Activated gamma-delta T cell treated with Interleukin-2 at 50 U/mL for 16 hours (primary cell): ENCODE data around the gene RAB37.

Source experiments
- DNase-seq: peaks from one replicate; pipeline ENCODE4 v3.0.0-alpha.2; 2020

RAB37 gene

DNA sequence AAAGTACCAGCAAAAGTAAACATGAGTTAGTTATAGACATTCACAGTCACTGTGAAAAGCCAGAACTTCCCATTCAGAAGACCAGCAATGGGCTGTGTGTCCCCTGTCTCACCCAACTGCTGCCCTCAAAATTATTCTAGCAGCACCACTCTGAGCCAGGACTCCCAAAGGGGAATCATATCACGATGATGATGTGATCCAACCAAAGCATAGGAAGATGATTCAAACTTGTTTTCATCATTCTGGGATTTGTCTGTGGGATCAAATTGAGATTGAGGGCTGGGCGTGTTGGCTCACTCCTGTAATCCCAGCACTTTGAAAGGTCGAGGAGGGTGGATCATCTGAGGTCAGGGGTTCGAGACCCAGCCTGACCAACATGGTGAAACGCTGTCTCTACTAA, 45.5 kb downstream of the RAB37 start:
- no peak for DNase-seq

GRCh38 chr17:74784125-74784810, 47.2 kb downstream of the RAB37 start:
- no peak for DNase-seq

DNA sequence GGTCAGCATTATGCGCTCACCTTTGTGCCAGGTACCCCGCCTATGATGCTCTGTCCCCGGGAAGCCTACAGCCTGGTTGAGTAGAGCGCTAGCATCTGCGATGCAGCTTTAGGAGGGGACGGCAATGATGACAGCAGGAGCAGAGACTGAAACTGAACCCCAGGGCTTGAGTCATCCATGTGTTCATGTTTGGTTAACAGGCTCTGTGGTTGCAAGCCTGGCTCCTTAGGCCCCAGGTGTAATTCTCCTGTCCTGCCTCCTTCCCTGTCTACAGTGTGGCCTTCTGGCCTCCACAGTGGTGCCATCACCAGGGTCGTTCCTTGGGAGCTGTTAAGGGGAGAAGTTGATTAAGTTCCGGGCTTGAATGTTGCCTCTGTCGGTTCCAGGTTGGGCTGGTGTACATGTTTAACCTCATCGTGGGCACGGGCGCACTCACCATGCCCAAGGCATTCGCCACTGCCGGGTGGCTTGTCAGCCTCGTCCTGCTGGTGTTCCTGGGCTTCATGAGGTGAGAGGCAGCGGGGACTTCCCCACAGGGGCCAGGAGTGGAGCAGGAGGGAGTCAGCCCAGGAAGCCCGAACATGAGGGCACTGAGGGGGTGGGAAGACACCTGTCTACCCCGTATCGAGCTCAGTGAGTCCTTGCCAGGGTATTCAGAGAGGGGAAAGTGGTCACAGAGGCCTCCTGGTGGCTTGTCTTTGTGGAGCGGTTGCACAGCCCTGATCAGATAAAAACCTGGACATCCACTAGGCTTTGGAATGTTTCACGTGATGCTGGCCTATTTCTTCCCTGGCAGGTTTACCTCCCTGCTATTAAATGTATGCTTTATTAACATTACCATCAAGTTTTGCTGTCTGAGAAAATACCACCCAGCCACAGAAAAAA, 48.3 kb downstream of the RAB37 start:
- DNase-seq = no peak

DNA sequence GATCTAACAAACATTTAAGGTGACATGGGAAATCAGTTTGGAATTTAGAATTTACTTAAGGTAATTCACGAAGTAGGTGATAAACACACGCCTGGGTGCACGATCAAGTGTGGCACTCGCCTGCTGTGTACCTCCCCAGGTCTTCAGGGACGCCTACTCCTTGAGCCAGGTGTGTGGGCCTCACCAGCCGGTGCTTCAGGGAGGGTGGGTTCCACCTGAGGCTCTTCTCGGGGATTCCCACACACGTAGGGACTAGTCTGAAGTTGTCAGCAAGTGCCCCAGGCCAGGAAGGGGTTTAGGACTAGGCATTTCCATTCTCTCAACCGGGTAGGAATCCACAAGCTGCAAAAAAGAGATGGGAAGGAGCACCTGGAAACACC, 48.9 kb downstream of the RAB37 start:
- DNase-seq = no peak

- DNase-seq = no peak
Measured at GRCh38 chr17:74786431-74787055, 49.5 kb downstream of the RAB37 start.

DNA sequence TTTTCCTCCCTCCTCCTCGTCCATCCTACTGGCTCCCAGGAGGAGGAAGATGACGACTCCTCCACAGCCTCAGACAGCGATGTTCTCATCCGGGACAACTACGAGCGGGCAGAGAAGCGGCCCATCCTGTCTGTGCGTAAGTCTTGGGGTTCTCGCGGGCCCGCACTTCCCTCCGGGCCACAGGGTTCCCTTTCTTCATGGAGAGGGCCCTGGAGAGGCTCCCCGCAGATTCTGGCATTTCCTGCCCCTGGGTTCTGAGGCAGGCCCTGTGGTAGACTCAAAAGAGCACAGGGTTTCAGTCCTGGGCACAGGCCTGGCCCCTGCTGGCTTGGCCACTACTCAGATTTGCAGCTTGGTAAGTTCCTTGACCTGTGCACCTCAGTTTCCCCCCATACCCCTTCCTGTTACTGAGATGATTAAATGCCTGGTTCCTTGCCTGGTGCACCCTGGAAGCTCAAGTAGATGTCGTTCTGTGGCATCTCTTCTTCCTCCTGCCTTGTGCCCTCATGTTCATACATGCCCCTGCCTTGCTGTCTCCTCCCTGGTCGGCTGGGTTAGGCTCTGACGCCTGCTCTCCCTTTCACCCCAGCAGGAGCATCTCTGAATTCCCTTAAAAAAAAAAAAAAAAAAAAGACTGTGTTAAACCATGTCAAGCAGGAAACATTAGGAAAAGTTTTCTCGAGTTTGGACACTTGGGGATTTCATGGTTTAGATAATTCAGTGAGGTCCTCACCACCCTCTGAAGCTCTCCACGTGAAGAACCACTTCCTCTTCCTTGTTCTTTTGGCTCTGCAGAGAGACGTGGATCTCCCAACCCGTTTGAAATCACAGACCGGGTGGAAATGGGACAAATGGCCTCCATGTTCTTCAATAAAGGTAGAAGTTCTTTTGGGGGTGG, 53.4 kb downstream of the RAB37 start:
- no peak for DNase-seq

GRCh38 chr17:74792586-74793105, 55.6 kb downstream of the RAB37 start:
- no peak for DNase-seq

DNA sequence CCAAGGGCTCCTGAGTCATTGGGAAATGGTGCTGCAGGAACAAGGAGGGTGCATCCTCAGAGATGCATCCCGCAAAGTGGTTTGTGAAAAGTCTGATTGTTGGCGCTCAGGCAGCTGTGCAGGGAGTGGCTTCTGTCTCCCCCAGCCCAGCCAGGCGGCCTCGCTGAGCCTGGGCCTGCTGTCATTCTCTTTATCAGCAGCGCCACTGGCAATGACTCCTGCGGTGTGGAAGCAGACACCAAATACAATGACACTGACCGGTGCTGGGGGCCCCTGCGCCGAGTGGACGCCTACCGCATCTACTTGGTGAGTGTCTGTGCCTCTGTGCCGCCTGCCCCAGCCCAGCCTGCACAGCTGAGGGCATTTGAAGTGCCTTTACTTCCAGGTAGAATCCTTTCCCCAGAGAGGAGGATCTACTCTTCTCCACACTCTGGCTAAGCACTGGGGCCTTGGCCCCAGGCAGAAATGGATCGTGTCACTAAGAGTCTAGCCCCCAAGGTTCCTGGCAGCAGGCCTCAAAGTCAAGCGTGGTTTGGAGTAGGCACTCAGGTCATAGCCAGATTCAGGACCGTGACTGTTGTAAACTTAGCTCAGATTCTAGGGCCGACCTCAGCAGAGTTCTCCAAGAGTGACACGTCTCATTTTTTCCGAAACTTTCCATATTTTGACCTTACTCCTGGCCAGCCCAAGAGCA, 58.4 kb downstream of the RAB37 start:
- DNase-seq = no peak

GRCh38 chr17:74796211-74796610, 59.2 kb downstream of the RAB37 start:
- DNase-seq = no peak

GRCh38 chr17:74796866-74797265, 59.8 kb downstream of the RAB37 start:
- no peak for DNase-seq
